HG02943 (cell line): ENCODE measurements around the gene PRTG.

Experiments
- ATAC-seq: cut with Tn5 transposase; IDR thresholded peaks from one replicate; pipeline ENCODE4 v1.9.1; 2021; ENCODE audit warnings: mild to moderate bottlenecking, low read depth, moderate library complexity; ENCODE audit not compliant: unreplicated experiment

PRTG gene

DNA sequence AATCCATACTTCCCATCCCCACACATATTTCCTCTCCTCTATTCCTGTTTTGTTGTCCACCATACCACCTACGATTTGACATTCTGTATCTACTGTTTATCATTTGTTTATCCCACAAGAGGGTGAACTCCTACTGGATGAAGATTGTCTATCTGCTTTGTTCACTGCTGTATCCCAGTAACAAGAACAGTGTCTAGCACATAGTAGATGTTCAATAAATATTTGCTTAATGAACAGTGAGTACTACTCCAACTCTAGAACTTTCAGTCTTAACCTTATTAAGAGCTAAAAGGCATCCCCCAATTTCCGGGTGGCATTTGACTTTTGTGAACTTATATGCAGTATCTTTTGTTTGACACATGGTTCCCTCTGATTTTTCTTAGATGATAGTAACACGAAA, 156.1 kb downstream of the PRTG start:
- no peak for ATAC-seq

DNA sequence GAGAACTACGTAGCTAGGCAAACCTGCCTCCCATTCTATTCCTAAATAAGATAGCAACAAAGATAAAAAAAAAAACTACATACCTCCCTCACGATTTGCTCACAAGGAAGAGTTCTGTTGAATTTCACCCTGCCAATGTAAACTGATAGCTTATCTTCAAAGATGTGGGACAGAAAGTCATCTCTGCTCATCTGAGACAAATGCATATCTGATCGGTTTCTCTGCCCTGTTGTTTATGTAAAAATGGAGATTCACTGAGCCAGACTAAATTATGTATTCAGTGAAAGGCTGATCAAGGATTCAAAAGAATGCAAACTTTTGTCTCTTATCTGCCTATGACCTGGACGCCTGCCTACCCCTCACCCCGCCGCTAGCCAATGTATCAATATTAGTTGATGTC, 166.0 kb downstream of the PRTG start:
- ATAC-seq, result no peak

DNA sequence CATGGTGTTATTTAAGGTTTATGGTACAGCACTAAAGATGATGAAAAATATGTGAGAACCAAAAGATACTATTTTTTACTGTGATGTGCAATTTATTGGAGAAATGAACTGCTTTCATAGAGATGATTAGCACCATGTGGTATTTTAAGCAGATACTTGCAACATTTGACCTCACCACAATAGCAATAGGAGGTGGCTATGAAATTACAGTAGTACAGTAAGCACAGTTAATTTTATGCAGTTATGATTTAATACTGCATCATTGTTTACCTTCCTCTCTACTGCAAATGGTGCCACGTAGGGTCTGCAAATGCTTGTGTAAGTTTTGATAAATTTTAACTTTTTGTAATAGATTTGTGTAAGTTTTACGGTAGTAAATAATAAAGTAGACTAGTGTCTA, 168.9 kb downstream of the PRTG start:
- ATAC-seq, result no peak

DNA sequence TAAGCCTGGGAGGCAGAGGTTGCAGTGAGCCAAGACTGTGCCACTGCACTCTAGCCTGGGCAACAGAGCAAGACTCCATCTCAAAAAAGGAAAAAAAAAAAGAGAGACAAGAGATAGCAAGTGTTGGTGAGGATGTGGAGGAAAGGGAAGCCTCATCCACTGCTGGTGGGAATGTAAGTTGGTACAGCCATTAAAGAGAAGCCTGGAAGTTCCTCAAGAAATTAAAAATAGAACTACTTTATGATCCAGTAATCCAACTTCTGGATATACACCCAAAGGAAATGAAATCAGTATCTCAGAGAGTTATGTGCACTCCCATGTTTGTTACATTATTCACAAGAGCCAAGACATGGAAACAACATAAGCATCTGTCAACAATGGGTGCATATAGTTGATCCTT, 169.7 kb downstream of the PRTG start:
- ATAC-seq, result no peak

DNA sequence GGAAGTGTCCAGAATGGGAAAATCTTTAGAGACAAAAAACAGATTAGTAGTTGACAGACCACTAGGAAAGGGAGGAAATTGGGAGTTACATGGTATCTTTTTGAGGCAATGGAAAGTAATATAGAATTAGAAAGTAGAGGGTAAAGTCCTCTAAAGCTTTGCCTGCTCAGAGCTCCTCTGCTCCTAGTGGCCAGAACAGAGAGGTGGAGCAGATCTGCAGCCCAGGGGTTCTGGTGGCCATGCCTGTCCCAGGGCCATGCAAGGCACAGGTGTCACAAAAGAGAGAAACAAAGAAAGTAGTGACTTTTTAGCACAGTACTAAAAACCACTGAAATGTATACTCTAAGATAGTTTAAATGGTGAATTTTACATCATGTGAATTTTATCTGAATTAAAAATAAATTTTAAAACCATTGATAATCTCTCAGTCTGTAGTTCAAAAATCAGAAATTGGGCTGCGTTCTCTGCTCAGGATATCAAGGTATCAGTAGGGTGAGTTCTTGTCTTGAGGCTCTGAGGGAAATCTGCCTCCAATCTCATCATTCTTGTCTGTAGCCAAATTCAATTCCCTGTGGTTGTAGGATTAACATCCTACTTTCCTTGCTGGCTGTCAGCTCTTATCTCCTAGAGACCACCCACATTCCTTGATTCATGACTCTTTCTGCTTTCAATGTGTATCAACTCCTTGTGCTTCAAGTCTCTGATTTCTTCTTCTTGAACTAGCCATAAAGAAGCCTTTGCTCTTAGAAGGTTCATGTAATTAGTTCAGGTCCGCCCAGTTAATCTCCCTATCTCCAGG, 178.4 kb downstream of the PRTG start:
- ATAC-seq, result no peak

DNA sequence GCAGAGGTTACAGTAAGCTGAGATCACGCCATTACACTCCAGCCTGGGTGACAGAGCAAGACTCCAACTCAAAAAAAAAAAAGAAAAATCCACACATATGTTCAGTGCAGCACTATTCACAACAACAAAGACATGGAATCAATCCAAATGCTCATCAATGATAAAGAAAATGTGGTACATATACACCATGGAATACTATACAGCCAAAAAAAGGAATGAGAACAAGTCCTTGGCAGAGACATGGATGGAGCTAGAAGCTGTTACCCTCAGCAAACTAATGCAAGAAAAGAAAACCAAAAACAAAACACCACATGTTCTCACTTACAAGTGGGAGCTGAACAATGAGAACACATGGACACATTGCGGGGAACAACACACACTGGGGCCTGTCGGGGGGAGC, 180.4 kb downstream of the PRTG start:
- ATAC-seq, result no peak
